ENCODE results near the gene PPP1R3F.

The PPP1R3F gene

GRCh38 chrX:49244207-49244606, 25.4 kb upstream of the PPP1R3F start:
- no peaks in the 10 kb centered on the region for H3K36me3 ChIP-seq (ENCODE audit: insufficient read depth, low read length)
- no peak for DNase-seq (ENCODE audit: low read depth, low spot score)
- no peak overlapping the region for H3K9ac ChIP-seq (ENCODE audit: insufficient read length)
- TF ChIP-seq EZH2 (IDR thresholded peaks at IDR 0.05) (no peak), FOXP2 (optimal IDR thresholded peaks at IDR 0.05; ENCODE audit: control extremely low read depth, extremely low read length, insufficient read depth) (no peak), POLR2AphosphoS5 (IDR thresholded peaks at IDR 0.05; ENCODE audit: borderline replicate concordance, low read depth, low read length) (no peak)
- no peak overlapping the region for H3K4me3 ChIP-seq
- no peaks in the 10 kb centered on the region for H3K9me3 ChIP-seq (ENCODE audit: low read depth, low read length)
- no peak overlapping the region for H3K27ac ChIP-seq

GRCh38 chrX:49246541-49246940, 23.1 kb upstream of the PPP1R3F start:
- no peak overlapping the region for H3K4me3 ChIP-seq
- TF ChIP-seq POLR2AphosphoS5 (IDR thresholded peaks at IDR 0.05; ENCODE audit: borderline replicate concordance, low read depth, low read length): no peak
- TF ChIP-seq EZH2 (IDR thresholded peaks at IDR 0.05): no peak
- TF ChIP-seq FOXP2 (optimal IDR thresholded peaks at IDR 0.05; ENCODE audit: control extremely low read depth, extremely low read length, insufficient read depth): no peak
- no peaks in the 10 kb centered on the region for H3K36me3 ChIP-seq (ENCODE audit: insufficient read depth, low read length)
- no peaks in the 10 kb centered on the region for H3K9me3 ChIP-seq (ENCODE audit: low read depth, low read length)
- no peak for DNase-seq (ENCODE audit: low read depth, low spot score)
- H3K9ac ChIP-seq (ENCODE audit: insufficient read length): no peak overlapping the region
- no peak overlapping the region for H3K27ac ChIP-seq

GRCh38 chrX:49247346-49247745, 22.2 kb upstream of the PPP1R3F start:
- Histone ChIP-seq H3K9ac (ENCODE audit: insufficient read length) (no peak overlapping the region), H3K9me3 (ENCODE audit: low read depth, low read length) (no peaks in the 10 kb centered on the region), H3K36me3 (ENCODE audit: insufficient read depth, low read length) (no peaks in the 10 kb centered on the region), H3K27ac (no peak overlapping the region), H3K4me3 (no peak overlapping the region)
- TF ChIP-seq FOXP2 (optimal IDR thresholded peaks at IDR 0.05; ENCODE audit: control extremely low read depth, extremely low read length, insufficient read depth): no peak
- TF ChIP-seq POLR2AphosphoS5 (IDR thresholded peaks at IDR 0.05; ENCODE audit: borderline replicate concordance, low read depth, low read length): no peak
- no peak for TF ChIP-seq EZH2 (IDR thresholded peaks at IDR 0.05)
- no peak for DNase-seq (ENCODE audit: low read depth, low spot score)

GRCh38 chrX:49247916-49248811, 21.4 kb upstream of the PPP1R3F start:
- Histone ChIP-seq H3K36me3 (ENCODE audit: insufficient read depth, low read length) (no peaks in the 10 kb centered on the region), H3K9ac (ENCODE audit: insufficient read length) (no peak overlapping the region), H3K27ac (no peak overlapping the region), H3K4me3 (no peak overlapping the region), H3K9me3 (ENCODE audit: low read depth, low read length) (no peaks in the 10 kb centered on the region)
- no peak for DNase-seq (ENCODE audit: low read depth, low spot score)
- no peak for TF ChIP-seq EZH2 (IDR thresholded peaks at IDR 0.05)
- TF ChIP-seq POLR2AphosphoS5 (IDR thresholded peaks at IDR 0.05; ENCODE audit: borderline replicate concordance, low read depth, low read length): no peak
- no peak for TF ChIP-seq FOXP2 (optimal IDR thresholded peaks at IDR 0.05; ENCODE audit: control extremely low read depth, extremely low read length, insufficient read depth)

GRCh38 chrX:49249071-49249470, 20.5 kb upstream of the PPP1R3F start:
- no peak overlapping the region for H3K27ac ChIP-seq
- no peaks in the 10 kb centered on the region for H3K36me3 ChIP-seq (ENCODE audit: insufficient read depth, low read length)
- no peaks in the 10 kb centered on the region for H3K9me3 ChIP-seq (ENCODE audit: low read depth, low read length)
- no peak overlapping the region for H3K4me3 ChIP-seq
- no peak for DNase-seq (ENCODE audit: low read depth, low spot score)
- TF ChIP-seq EZH2 (IDR thresholded peaks at IDR 0.05): no peak
- TF ChIP-seq POLR2AphosphoS5 (IDR thresholded peaks at IDR 0.05; ENCODE audit: borderline replicate concordance, low read depth, low read length): no peak
- TF ChIP-seq FOXP2 (optimal IDR thresholded peaks at IDR 0.05; ENCODE audit: control extremely low read depth, extremely low read length, insufficient read depth): no peak
- H3K9ac ChIP-seq (ENCODE audit: insufficient read length): no peak overlapping the region

GRCh38 chrX:49249616-49250015, 20.0 kb upstream of the PPP1R3F start:
- TF ChIP-seq FOXP2 (optimal IDR thresholded peaks at IDR 0.05; ENCODE audit: control extremely low read depth, extremely low read length, insufficient read depth): no peak
- no peak for TF ChIP-seq EZH2 (IDR thresholded peaks at IDR 0.05)
- DNase-seq (ENCODE audit: low read depth, low spot score): no peak
- H3K4me3 ChIP-seq: no peak overlapping the region
- H3K27ac ChIP-seq: no peak overlapping the region
- no peak overlapping the region for H3K9ac ChIP-seq (ENCODE audit: insufficient read length)
- no peaks in the 10 kb centered on the region for H3K9me3 ChIP-seq (ENCODE audit: low read depth, low read length)
- H3K36me3 ChIP-seq (ENCODE audit: insufficient read depth, low read length): no peaks in the 10 kb centered on the region

- Histone ChIP-seq H3K4me3 (no peak overlapping the region), H3K36me3 (ENCODE audit: insufficient read depth, low read length) (no peaks in the 10 kb centered on the region), H3K9me3 (ENCODE audit: low read depth, low read length) (no peaks in the 10 kb centered on the region), H3K9ac (ENCODE audit: insufficient read length) (no peak overlapping the region), H3K27ac (no peak overlapping the region)
- no peak for DNase-seq (ENCODE audit: low read depth, low spot score)
- TF ChIP-seq EZH2 (IDR thresholded peaks at IDR 0.05) (no peak), FOXP2 (optimal IDR thresholded peaks at IDR 0.05; ENCODE audit: control extremely low read depth, extremely low read length, insufficient read depth) (no peak), POLR2AphosphoS5 (IDR thresholded peaks at IDR 0.05; ENCODE audit: borderline replicate concordance, low read depth, low read length) (no peak)
These were observed 19.5 kb upstream of the PPP1R3F start for GRCh38 chrX:49250066-49250465.

GRCh38 chrX:49250578-49250977, 19.0 kb upstream of the PPP1R3F start:
- Histone ChIP-seq H3K9me3 (ENCODE audit: low read depth, low read length) (no peaks in the 10 kb centered on the region), H3K4me3 (no peak overlapping the region), H3K36me3 (ENCODE audit: insufficient read depth, low read length) (no peaks in the 10 kb centered on the region), H3K9ac (ENCODE audit: insufficient read length) (no peak overlapping the region), H3K27ac (no peak overlapping the region)
- TF ChIP-seq EZH2 (IDR thresholded peaks at IDR 0.05) (no peak), POLR2AphosphoS5 (IDR thresholded peaks at IDR 0.05; ENCODE audit: borderline replicate concordance, low read depth, low read length) (no peak), FOXP2 (optimal IDR thresholded peaks at IDR 0.05; ENCODE audit: control extremely low read depth, extremely low read length, insufficient read depth) (no peak)
- no peak for DNase-seq (ENCODE audit: low read depth, low spot score)

Measured in SK-N-MC (cell line).